Suprapubic skin (tissue), 3 donors: ENCODE data around the gene TSPAN18.

Experiments
- CTCF ChIP-seq, 2 donors: fragments of 200-600 bp in 1 of 2; fragments of 450-650 bp in 1 of 2; sonication (generic) in 1 of 2; IDR thresholded peaks; one replicate each; pipeline ENCODE4 v1.5.1; 2016 to 2019; ENCODE audit warnings: antibody characterized with exemption in 2 of 2, mild to moderate bottlenecking in 1 of 2, moderate library complexity in 1 of 2
- EP300 ChIP-seq: sonication (generic); formaldehyde crosslinking; IDR thresholded peaks from one replicate; pipeline ENCODE4 v1.6.1; 2017; ENCODE audit warnings: antibody characterized with exemption

- TF ChIP-seq EP300 (no peak), CTCF (IDR thresholded peaks at IDR 0.05) (no peak)
Observed at GRCh38 chr11:44837661-44838060, 110.9 kb downstream of the TSPAN18 start.
